Posterior vena cava (tissue), 2 donors: ENCODE results near the gene NANOS2. TPM values are rescaled to one million over a fixed set of nuclear protein-coding genes. Genes with fewer than 3 reads are reported as not detected.
"Not testable (repeated sequence)": the region's sequence is repeated elsewhere in the genome, so short reads cannot be mapped to it uniquely, and the experiment has no call there.

ENCODE experiments used
- DNase-seq: peaks from one replicate; pipeline ENCODE4 v3.0.0-alpha.2; 2020; ENCODE audit warnings: low spot score
- intact Hi-C, 2 donors: fragments of 100-400 bp; cut with DNase I; formaldehyde crosslinking; loops; one replicate each; pipeline versions ENCODE4 v1.14.1 to v1.14.2; 2022 to 2023
- total RNA-seq, 2 donors: library from RNA; stranded (reverse); fragmentation: NEBNext Ultra II Directional; extraction: Animal tissue kit (Norgen Biotek cat#: 25700); gene quantifications; one replicate each; pipeline ENCODE4 v1.2.1, GENCODE V29; 2021
- donor health status: DM: yes; HTN: yes; CAD: no.
- donor health status: DM: yes; HTN: yes; CAD: no.

NANOS2 gene
- total RNA-seq, 2 donors from 2014 or later = not detected

DNA sequence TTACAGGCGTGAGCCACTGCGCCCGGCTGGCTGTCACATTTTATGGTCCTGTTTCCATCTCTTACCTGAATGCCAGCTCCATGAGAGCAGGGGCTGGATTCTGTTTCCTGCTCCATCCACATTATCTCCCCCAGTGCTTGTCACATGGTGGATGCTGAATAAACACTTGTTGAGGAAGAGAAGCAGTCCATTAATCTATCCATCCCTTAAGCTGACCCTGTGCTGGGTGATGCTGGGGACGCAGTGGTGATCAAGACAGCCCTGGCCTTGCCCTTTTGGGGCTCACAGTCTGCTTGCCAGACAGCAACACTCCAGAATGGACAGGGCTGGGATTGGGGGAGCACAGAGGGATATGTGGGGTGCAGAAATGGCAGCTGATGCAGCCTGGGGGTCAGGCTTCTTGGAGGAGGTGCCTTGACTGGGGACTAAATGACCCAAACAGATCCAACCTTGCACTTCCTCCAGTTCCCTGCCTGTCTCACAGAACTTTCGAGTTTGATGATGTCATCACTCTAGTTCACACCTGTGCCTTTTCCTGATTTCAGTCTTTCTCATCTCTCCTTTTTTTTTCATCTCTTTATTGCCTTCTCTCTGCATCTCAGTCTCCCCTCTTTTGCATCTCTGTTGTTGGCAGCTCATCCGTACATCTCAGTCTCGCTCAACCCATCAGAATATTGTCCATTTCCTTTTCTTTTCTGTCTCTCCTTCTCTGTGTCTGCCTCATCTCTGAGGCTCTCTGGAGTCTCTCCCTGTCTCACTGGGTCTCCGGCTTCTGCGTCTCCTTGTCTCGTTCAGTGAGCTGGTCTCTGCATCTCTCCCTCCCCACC lies 33.3 kb downstream of the NANOS2 start:
- DNase-seq = no peak
- intact Hi-C loops = no loop called here

DNA sequence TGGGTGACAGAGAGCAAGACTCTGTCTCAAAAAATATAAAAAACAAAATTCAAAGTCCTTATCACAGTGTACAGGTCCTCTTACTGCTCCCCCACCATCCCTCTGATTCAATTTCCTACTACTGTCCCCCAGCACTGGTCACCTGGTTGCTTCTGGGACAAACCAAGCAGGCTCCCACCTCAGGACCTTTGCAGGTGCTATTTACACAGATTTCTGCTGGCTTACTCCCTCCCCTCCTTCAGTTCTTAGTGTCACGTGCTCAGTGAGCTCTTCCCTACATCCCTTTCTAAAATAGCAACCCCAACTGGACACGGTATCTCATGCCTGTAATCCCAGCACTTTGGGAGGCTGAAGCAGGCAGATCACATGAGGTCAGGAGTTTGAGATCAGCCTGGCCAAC lies 34.6 kb downstream of the NANOS2 start:
- no peak for DNase-seq
- intact Hi-C loops = no loop called here

- no peak for DNase-seq
- intact Hi-C loops = no loop called here
Observed at GRCh38 chr19:45879055-45879454, 35.5 kb downstream of the NANOS2 start.

DNA sequence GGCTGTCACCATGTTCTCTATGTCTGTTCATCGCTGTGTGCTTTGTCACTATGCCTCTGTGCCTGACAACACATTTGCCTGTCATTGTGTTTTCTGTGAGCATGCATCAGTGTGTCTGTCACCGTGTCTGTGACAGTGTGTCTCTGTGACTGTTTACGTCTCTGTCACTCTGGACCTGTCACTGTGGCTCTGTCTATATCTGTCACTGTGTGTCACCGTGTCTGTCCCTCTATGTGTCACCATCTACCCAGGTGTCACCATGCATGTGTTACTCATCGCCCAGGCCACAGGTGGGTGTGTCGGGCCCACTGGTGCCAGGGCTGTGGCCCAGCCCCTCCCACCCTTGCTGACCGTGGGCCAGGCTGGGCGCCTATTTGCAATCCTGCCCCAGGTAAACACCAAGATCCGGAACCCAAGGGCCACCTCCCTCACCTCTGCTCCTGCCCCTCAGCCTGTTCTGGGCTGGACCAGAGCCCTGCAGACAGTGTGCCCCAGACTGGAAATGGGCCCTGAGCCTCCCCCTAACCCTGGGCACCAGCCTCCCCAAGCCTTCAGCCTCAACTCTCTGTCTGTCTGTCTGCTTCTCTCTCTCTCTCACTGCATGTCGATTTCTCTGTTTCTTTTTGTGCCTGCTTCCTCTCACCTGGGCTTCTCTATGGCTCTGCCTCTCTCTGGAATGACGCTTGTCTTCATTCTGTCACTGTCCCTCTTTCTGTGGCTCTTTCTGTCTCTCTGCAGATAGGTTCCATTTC lies 36.4 kb downstream of the NANOS2 start:
- intact Hi-C loops = no loop called here
- no peak for DNase-seq

DNA sequence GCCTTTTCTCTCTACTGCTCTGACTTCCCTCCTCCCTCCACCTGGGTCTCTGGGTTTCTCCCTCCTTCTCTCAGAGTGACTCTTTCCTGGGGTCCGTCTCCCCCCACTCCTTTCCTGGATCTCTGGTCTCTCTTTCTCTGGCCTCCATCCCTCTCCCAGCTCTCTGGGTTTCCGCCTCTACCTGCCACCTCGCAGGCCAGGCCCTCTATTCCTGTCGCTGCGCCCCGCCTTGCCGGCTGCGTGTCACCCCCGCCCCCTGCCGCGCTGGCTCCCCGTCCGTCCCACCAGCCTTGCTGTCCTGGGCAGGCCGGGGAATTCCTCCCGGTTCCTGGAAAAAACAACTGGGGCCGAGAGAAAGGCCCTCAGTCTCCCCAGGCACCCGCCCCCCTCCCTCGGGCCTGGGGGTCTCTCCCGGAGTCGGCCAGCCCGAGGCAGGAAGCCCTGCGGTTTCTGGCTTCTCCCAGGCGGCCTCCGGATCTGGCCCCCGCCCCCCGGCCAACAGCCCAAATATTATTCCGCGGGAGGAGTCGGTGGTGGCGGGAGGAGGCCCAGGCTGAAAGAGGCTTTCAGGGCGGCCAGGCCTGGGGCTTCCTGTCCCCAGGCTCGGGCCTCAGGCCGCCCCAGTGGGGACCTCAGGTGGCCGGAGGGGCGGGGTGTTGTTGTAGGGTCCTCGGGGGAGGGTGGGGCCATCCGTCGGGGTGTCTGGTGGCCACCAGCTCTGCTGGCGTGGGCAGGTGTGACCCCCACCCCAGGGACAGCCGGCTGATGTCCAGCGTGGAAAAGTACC lies 38.0 kb downstream of the NANOS2 start:
- intact Hi-C loops = no loop called here
- no peak for DNase-seq

- DNase-seq = no peak
- intact Hi-C loops = no loop called here
Observed at GRCh38 chr19:45876161-45876410, 38.5 kb downstream of the NANOS2 start.

- no peak for DNase-seq
- intact Hi-C loops = no loop called here
Observed at GRCh38 chr19:45874620-45874966, 40.0 kb downstream of the NANOS2 start.

GRCh38 chr19:45873219-45873772 lies 41.3 kb downstream of the NANOS2 start:
- intact Hi-C loops = no loop called here
- no peak for DNase-seq

GRCh38 chr19:45872095-45872919 lies 42.3 kb downstream of the NANOS2 start:
- no peak for DNase-seq
- intact Hi-C loops = no loop called here

DNA sequence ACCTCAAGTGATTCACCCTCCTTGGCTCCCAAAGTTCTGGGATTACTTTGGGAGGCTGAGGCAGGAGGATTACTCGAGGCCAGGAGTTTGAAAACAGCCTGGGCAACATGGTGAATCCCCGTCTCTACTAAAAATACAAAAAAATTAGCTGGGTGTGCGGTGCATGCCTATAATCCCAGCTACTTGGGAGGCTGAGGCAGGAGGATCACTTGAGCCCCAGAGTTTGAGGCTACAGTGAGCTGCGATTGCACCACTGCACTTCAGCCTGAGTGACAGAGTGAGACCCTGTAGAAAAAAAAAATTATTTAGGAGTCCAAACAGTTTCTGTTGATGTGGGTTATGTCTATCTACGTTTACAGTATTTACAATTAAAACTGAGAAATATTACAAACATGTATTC lies 43.8 kb downstream of the NANOS2 start:
- DNase-seq = no peak
- intact Hi-C loops = no loop called here

DNA sequence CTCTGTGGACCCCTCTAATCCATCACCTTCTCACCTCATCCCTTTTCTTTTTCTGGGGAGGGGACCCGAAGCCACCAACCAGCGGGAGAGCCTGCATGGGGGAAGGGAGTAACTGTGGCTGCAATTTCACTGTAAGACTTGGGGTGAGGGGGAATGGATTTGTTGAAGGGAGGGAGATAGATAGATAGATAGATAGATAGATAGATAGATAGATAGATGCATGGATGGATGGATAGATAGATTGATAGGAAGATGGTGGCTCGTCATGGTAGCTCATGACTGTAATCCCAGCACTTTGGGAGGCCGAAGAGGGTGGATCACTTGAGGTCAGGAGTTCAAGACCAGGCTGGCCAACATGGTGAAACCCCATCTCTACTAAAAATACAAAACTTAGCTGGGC lies 47.3 kb downstream of the NANOS2 start:
- intact Hi-C loops = loop anchor here in 1 of 2 donors (5.0 kb wide), 1 partner anchor 900 kb away; no protein-coding TSS in a partner anchor
- DNase-seq = not testable (repeated sequence)

GRCh38 chr19:45866400-45867176 lies 48.0 kb downstream of the NANOS2 start:
- intact Hi-C loops = loop anchor here in 1 of 2 donors (5.0 kb wide), 1 partner anchor 899 kb away; no protein-coding TSS in a partner anchor
- DNase-seq = no peak

GRCh38 chr19:45865269-45865948 lies 49.2 kb downstream of the NANOS2 start:
- intact Hi-C loops = loop anchor here in 1 of 2 donors (5.0 kb wide), 1 partner anchor 898 kb away; no protein-coding TSS in a partner anchor
- DNase-seq = no peak

DNA sequence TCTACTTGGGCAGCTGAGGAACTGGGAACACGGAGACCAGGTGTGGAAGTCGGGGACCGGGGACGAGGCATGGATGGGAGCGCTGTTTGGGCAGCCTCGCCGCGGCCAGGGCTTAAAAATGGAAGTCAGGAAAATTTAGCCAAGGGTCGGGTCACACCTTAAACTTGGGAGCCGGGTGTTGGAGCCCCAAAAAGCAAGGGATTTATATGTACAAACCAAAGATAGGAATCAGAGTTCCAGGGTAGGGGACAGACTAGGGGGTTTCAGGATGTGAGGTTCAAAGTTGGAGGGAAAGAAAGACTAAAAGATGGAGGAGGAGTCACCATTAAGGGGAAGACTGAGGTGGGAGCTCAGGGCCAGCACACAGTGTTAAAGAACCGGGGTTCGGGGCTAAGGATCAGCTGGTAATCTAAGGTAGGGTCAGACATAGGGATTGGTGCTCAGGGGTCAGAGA lies 49.9 kb downstream of the NANOS2 start:
- intact Hi-C loops = loop anchor here in 1 of 2 donors (5.0 kb wide), 1 partner anchor 897 kb away; no protein-coding TSS in a partner anchor
- no peak for DNase-seq

GRCh38 chr19:45863840-45864628 lies 50.5 kb downstream of the NANOS2 start, which contains the start of gene FOXA3:
TSS of gene FOXA3 (plus strand) at chr19:45864326. CDS start at chr19:45864457, 131 bp downstream.
- no peak for DNase-seq
- intact Hi-C loops = no loop called here

DNA sequence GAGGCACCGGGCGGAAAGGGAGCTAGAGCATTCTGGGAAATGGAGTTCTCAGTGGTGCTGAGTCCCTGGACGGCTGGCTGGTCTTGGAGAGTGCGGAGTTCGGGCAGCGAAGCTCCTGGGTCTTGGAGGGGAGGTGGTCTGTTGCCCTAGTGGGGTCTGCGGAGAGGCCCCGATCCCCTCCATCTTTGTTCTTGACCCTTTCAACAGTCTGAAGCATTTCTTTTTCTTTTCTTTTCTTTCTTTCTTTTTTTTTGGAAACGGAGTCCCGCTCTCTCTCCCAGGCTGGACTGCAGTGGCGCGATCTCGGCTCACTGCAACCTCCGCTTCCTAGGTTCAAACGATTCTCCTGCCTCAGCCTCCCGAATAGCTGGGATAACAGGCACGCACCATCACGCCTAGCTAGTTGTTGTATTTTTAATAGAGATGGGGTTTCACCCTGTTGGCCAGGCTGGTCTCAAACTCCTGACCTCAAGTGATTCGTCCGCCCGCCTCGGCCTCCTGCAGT lies 51.2 kb downstream of the NANOS2 start:
- intact Hi-C loops = no loop called here

More for the DNA sequence above, 51.2 kb downstream of the NANOS2 start:
- DNase-seq = no peak
